Measurements from ENCODE around the gene HSF5. TPM values are rescaled to one million over a fixed set of nuclear protein-coding genes. Genes with fewer than 3 reads are reported as not detected.

The HSF5 gene
- total RNA-seq, 1 experiment from 2014 or later = 0.07 TPM

DNA sequence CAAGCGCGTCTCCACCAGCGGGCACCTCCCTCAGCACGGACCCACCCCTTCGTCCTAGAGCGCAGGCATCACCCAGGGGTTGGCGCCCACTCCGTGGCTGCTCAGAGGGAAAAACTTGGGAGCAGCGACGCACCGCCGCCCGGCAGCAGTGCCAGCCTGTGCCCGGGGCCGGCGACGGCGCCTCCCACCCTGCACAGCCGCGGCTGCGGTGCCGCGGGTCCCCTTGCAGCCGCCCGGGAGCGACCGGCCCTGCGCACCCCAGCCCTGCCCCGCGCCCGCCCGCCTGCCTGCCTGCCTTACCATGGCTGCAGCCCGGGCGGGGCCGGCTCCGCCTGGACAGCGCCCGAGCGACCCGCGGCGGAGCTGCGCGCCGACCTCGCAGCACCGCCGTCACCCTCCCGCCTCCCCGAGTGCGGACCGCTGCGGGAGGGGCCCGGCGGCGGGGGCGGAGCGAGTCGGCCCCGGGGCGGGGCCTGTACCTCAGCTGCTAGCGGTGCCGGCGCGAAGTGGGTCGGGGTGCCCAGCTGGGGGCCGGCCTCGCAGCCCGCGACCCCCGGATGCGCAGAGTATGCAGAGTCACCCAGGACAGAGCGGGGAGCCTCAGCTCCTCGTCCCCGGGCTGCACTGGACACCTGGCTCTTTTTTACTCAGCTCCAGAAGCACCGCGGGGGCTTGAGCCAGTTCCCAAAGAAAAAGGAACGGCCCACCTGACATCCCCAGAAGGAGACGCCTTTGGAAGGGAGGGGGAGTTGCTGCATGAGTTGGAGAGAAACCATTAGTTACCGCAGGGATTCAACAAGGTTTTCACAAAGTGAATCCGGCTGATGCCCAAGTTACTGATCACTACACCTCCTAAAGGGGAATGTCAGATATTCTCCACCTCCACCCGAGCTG is 43.7 kb upstream of the HSF5 start:
- Mint-ChIP-seq H3K4me3 (ENCODE audit: low read depth, unreplicated experiment) (peak overlapping the region; percentile 24), H3K27me3 (ENCODE audit: unreplicated experiment) (peaks cover 50% of the 10 kb centered on the region), H3K9me3 (ENCODE audit: low read depth, unreplicated experiment) (no peaks in the 10 kb centered on the region), H3K4me1 (ENCODE audit: low read depth, unreplicated experiment) (peaks cover 23% of the 10 kb centered on the region), H3K36me3 (ENCODE audit: insufficient read depth, unreplicated experiment) (peaks cover 6% of the 10 kb centered on the region), H3K27ac (ENCODE audit: unreplicated experiment) (no peak overlapping the region)
- intact Hi-C loops (cut with micrococcal nuclease; ENCODE audit: unreplicated experiment) = no loop called here
- BruUV-seq (replicated peaks) = no TSS peak
- CTCF ChIA-PET = no interaction called here
- TF ChIP-seq, protein P1, sequence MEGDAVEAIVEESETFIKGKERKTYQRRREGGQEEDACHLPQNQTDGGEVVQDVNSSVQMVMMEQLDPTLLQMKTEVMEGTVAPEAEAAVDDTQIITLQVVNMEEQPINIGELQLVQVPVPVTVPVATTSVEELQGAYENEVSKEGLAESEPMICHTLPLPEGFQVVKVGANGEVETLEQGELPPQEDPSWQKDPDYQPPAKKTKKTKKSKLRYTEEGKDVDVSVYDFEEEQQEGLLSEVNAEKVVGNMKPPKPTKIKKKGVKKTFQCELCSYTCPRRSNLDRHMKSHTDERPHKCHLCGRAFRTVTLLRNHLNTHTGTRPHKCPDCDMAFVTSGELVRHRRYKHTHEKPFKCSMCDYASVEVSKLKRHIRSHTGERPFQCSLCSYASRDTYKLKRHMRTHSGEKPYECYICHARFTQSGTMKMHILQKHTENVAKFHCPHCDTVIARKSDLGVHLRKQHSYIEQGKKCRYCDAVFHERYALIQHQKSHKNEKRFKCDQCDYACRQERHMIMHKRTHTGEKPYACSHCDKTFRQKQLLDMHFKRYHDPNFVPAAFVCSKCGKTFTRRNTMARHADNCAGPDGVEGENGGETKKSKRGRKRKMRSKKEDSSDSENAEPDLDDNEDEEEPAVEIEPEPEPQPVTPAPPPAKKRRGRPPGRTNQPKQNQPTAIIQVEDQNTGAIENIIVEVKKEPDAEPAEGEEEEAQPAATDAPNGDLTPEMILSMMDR (IDR thresholded peaks at IDR 0.05; ENCODE audit: unreplicated experiment) = no peak
- peak; percentile 43 for DNase-seq

DNA sequence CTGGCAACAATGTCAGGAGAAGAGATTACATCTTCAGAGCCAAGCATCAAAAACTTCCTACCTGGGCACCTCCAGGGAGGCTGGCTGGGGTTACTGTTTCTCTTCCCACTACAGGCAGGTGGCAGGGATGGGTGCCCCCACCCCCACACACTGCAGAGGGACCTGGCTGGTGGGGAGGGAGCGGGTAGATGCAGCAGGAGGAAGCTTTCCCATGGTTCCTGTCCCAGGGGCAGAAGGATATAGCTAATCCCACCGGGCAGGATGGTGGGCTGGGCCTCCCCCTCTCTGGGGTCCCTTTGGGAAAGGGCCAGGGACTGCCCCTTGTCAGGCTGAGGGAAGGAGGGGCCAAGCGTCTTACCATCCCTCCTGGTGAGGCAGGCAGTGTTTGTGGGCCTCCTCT is 42.9 kb upstream of the HSF5 start:
- peaks cover 6% of the 10 kb centered on the region for H3K36me3 Mint-ChIP-seq (ENCODE audit: insufficient read depth, unreplicated experiment)
- H3K9me3 Mint-ChIP-seq (ENCODE audit: low read depth, unreplicated experiment) = no peaks in the 10 kb centered on the region
- H3K4me1 Mint-ChIP-seq (ENCODE audit: low read depth, unreplicated experiment) = peaks cover 26% of the 10 kb centered on the region
- peaks cover 49% of the 10 kb centered on the region for H3K27me3 Mint-ChIP-seq (ENCODE audit: unreplicated experiment)
- CTCF ChIA-PET = no interaction called here
- H3K27ac Mint-ChIP-seq (ENCODE audit: unreplicated experiment) = no peak overlapping the region
- intact Hi-C loops (cut with micrococcal nuclease; ENCODE audit: unreplicated experiment) = no loop called here
- H3K4me3 Mint-ChIP-seq (ENCODE audit: low read depth, unreplicated experiment) = no peak overlapping the region
- no TSS peak for BruUV-seq (replicated peaks)
- DNase-seq = no peak
- TF ChIP-seq, protein P1 (IDR thresholded peaks at IDR 0.05; ENCODE audit: unreplicated experiment) = no peak

DNA sequence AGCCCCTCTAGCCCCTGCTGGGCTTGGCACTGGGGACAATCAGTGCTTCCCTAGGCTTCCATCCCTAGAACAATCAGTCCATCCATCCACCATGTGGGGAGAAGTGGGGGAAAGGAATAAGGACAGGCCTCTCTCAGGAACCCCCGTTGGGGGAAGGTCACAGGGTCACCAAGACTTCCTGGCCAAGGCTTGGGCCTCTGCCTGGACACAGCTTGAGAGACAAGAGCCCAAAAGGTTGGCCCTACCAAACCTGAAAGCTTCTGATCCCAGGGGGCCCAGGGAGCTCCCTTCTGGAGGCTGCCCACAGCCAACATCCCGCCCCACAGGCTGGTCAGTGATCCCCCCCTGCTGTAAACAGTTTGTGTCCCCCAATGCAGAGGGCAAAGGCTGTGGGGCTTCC is 42.4 kb upstream of the HSF5 start:
- CTCF ChIA-PET = no interaction called here
- TF ChIP-seq, protein P1 (IDR thresholded peaks at IDR 0.05; ENCODE audit: unreplicated experiment) = no peak
- no TSS peak for BruUV-seq (replicated peaks)
- Mint-ChIP-seq H3K4me1 (ENCODE audit: low read depth, unreplicated experiment) (peaks cover 24% of the 10 kb centered on the region), H3K27me3 (ENCODE audit: unreplicated experiment) (peaks cover 44% of the 10 kb centered on the region), H3K4me3 (ENCODE audit: low read depth, unreplicated experiment) (no peak overlapping the region), H3K36me3 (ENCODE audit: insufficient read depth, unreplicated experiment) (peaks cover 6% of the 10 kb centered on the region), H3K9me3 (ENCODE audit: low read depth, unreplicated experiment) (no peaks in the 10 kb centered on the region), H3K27ac (ENCODE audit: unreplicated experiment) (no peak overlapping the region)
- intact Hi-C loops (cut with micrococcal nuclease; ENCODE audit: unreplicated experiment) = no loop called here
- DNase-seq = no peak

DNA sequence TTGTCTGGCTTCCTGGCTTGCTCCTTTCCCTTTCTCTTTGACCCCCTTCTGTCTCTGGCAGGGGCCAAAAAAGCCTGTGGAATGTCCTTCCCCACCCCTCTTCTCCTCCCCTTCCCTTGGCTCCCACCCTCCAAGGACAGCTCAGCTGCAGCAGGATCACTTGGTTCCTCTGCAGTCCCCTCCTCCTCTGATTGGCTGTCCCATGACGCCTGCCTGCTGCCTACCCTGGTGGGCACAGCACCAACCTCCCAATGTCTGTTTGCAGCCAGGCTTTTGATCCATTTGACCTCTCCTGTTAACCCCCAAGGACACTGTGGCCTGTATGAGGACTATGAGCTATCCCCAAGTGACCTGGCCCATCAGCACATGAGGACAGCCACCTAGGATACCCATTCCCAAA is 41.1 kb upstream of the HSF5 start:
- Mint-ChIP-seq H3K9me3 (ENCODE audit: low read depth, unreplicated experiment) (no peaks in the 10 kb centered on the region), H3K4me3 (ENCODE audit: low read depth, unreplicated experiment) (no peak overlapping the region), H3K27ac (ENCODE audit: unreplicated experiment) (no peak overlapping the region), H3K27me3 (ENCODE audit: unreplicated experiment) (peaks cover 36% of the 10 kb centered on the region), H3K36me3 (ENCODE audit: insufficient read depth, unreplicated experiment) (peaks cover 6% of the 10 kb centered on the region), H3K4me1 (ENCODE audit: low read depth, unreplicated experiment) (peaks cover 18% of the 10 kb centered on the region)
- TF ChIP-seq, protein P1 (IDR thresholded peaks at IDR 0.05; ENCODE audit: unreplicated experiment) = no peak
- no TSS peak for BruUV-seq (replicated peaks)
- CTCF ChIA-PET = no interaction called here
- intact Hi-C loops (cut with micrococcal nuclease; ENCODE audit: unreplicated experiment) = no loop called here
- DNase-seq = no peak

Data from Calu3 (cell line).